Fibroblast of pulmonary artery (primary cell): Measurements from ENCODE around the gene RPL12.
A peak's percentile ranks its signal among the peaks of the same experiment; 100 is the strongest.

ENCODE experiments used
- DNase-seq: peaks from one replicate; pipeline ENCODE4 v3.0.0-alpha.2; 2010; ENCODE audit warnings: low read depth
- H3K4me3 ChIP-seq: replicated peaks from 2 replicates; pipeline ENCODE4 v1.5.1; 2011; ENCODE audit warnings: low read depth, mild to moderate bottlenecking, control low read depth, low read length, moderate library complexity
- TF ChIP-seq, protein P1 (sequence below): IDR thresholded peaks from 2 replicates; pipeline ENCODE4 v1.5.1; 2011; ENCODE audit warnings: mild to moderate bottlenecking, control low read depth, low read length, inconsistent platforms; ENCODE audit errors: missing control alignments

RPL12 gene

DNA sequence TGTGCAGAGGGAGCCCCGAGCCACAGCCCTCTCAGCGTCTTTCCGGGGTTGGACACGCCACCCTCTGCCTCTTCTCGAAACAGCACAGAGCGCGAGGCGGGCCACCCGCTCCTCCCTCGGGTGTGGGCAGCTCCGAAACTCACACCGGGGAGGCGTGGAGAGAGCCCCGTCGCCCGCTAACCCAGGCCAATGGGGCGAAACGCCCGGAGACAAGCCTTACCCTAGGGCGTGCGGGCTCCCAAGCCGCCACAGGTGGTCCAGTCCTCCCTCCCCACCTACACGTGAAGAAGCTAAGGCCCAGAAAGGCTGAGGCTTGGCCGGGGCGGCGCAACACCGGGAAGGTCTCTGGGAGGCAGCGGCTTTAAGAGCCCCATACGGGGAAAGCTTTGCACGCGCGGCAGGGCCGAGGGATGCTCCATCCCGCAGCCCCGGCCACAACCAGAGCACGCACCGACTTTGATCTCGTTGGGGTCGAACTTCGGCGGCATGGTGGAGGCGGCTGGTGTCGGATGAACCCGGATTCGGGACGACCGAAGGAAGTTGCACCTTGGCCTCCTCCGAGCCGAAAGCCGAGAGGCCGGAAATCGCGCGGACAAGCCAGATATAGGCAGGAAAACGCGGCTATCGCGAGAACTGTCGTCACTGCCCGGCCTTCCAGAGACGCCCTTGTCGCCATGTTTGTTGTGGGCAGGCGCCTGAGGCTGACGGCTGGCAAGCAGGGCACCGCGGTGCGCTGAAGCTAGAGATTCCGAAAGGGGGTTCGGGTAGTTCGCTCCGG is at the start of gene RPL12, which contains the start of gene LRSAM1:
RPL12 (minus strand) TSS at position 577 of the 778 bp plus-strand sequence; CDS start at position 488, 89 bp downstream.
LRSAM1 (plus strand) TSS at position 681 of the 778 bp plus-strand sequence. CDS start 3,018 bp downstream, outside the sequence.
- TF ChIP-seq, protein P1, sequence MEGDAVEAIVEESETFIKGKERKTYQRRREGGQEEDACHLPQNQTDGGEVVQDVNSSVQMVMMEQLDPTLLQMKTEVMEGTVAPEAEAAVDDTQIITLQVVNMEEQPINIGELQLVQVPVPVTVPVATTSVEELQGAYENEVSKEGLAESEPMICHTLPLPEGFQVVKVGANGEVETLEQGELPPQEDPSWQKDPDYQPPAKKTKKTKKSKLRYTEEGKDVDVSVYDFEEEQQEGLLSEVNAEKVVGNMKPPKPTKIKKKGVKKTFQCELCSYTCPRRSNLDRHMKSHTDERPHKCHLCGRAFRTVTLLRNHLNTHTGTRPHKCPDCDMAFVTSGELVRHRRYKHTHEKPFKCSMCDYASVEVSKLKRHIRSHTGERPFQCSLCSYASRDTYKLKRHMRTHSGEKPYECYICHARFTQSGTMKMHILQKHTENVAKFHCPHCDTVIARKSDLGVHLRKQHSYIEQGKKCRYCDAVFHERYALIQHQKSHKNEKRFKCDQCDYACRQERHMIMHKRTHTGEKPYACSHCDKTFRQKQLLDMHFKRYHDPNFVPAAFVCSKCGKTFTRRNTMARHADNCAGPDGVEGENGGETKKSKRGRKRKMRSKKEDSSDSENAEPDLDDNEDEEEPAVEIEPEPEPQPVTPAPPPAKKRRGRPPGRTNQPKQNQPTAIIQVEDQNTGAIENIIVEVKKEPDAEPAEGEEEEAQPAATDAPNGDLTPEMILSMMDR = no peak
- H3K4me3 ChIP-seq = peak within 1 kb of the TSS; percentile 78
- DNase-seq = peak; percentile 97

- no peak for DNase-seq
- H3K4me3 ChIP-seq = no peak overlapping the region
- TF ChIP-seq, protein P1 = no peak
Measured at GRCh38 chr9:127500862-127501261, 49.7 kb upstream of the RPL12 start.

DNA sequence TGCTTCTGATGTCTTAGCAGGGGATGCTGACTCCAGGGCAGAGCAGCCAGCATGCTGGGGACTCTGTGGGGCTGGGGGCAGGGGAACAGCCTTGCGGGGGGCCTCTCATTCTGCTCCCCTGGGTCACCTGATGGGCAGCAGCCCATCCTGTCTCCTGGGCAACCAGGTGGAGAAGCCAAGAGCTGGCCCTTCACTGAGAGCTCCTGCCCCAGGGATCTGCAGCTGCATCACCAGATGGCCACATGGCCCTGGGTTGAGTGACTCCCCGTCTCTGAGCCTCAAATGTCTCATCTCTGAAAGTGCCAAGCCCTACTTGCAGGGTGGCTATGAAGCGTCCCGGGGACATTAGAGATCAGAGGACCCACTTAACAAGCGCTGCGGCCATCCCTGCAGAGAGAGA is 49.2 kb upstream of the RPL12 start:
- TF ChIP-seq, protein P1 = no peak
- no peak overlapping the region for H3K4me3 ChIP-seq
- no peak for DNase-seq

DNA sequence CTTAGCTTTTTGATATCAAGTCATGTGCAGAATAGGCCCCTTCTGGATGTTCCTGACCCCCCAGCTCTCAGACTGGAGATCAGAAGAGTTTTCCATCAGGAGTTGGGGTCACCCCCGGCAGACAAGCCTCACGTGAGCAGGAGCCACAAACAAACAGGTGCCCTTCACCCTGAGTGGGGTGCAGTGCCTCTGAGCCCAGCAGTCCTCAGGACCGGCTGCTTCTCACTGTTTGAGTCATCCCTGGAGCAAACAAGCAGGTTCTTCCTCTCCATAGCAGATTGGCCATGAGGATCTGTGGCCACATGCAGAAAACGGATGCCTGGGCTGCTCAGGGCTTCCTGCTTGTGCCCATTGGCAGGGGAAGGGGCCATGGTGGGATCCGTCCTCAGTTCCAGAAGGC is 47.1 kb upstream of the RPL12 start:
- TF ChIP-seq, protein P1 = no peak
- DNase-seq = no peak
- no peak overlapping the region for H3K4me3 ChIP-seq

DNA sequence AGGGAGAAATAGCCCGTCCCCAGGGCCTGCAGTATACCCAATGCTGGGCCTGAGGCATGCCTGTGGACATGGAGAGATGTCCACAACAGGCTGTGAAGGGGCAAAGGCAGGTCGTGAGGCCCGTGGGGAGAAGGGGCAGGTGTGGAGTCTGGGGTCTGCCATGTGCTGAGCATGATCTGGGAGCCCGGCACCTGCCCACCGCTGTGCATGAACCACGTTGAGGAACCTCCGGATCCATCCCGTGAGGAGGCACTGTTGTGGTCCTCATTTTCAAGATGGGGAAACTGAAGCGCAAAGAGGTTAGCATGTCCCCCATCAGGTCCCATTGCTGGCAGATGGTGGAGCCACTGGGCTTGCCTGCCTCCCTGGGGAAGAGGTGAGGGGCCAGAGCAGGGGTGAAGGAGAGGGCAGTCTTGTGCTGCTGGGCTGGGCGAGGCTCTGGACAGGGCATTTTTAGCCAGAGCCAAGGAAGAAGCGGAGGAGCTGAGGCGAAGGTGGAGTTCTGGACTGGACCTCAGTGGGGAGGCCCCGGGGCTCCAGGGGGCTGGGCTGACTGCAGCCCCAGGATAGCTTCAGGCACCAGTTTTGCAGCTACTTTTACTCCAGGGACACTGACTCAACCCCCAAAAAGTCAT is 46.6 kb upstream of the RPL12 start:
- TF ChIP-seq, protein P1 = no peak
- DNase-seq = no peak
- no peak overlapping the region for H3K4me3 ChIP-seq

- TF ChIP-seq, protein P1 = no peak
- no peak overlapping the region for H3K4me3 ChIP-seq
- DNase-seq = no peak
Measured at GRCh38 chr9:127496974-127497373, 45.8 kb upstream of the RPL12 start.
